Lower lobe of right lung (tissue), 2 donors: ENCODE data around the gene CUX1. TPM values are rescaled to one million over a fixed set of nuclear protein-coding genes. Genes with fewer than 3 reads are reported as not detected.

Source experiments
- ATAC-seq, 2 donors: fragments of 200-7000 bp; cut with Tn5 transposase; one replicate each; pipeline ENCODE4 v1.9.1; 2020 to 2022; ENCODE audit warnings: mild to moderate bottlenecking in 2 of 2, moderate library complexity in 2 of 2
- DNase-seq: peaks from one replicate; pipeline ENCODE4 v3.0.0-alpha.2; 2020
- H3K27ac ChIP-seq: fragments of 200-600 bp; one replicate; pipeline ENCODE4 v1.8.0; 2022
- H3K27me3 ChIP-seq: fragments of 200-600 bp; one replicate; pipeline ENCODE4 v1.8.0; 2022; ENCODE audit warnings: low read depth
- H3K36me3 ChIP-seq: fragments of 200-600 bp; one replicate; pipeline ENCODE4 v1.8.0; 2022; ENCODE audit warnings: mild to moderate bottlenecking
- H3K4me1 ChIP-seq: fragments of 200-600 bp; one replicate; pipeline ENCODE4 v1.8.0; 2022
- H3K4me3 ChIP-seq: fragments of 200-600 bp; one replicate; pipeline ENCODE4 v1.8.0; 2022; ENCODE audit warnings: mild to moderate bottlenecking
- H3K9me3 ChIP-seq: fragments of 200-600 bp; one replicate; pipeline ENCODE4 v1.8.0; 2022
- CTCF ChIP-seq: fragments of 200-600 bp; IDR thresholded peaks from one replicate; pipeline ENCODE4 v1.8.0; 2022; ENCODE audit warnings: antibody characterized with exemption, mild to moderate bottlenecking
- intact Hi-C: fragments of 100-400 bp; cut with DNase I; formaldehyde crosslinking; loops from one replicate; pipeline ENCODE4 v1.11.0; 2022
- total RNA-seq: library from RNA; stranded (reverse); fragmentation: NEBNext Ultra II Directional; extraction: Animal tissue kit (Norgen Biotek cat#: 25700); gene quantifications from one replicate; pipeline ENCODE4 v1.2.1, GENCODE V29; 2021
- donor health status: DM: no; HTN: yes; CAD: no; lungs with severe emphysema.

CUX1 gene
- total RNA-seq, 1 donor from 2014 or later = 118 TPM

GRCh38 chr7:102286237-102287110 lies 469.0 kb downstream of the CUX1 start, which contains the start of gene SH2B2:
SH2B2 (plus strand) TSS chr7:102286868; CDS start chr7:102300551, 13,683 bp downstream.
- DNase-seq (peak; percentile 90), ATAC-seq (peak; percentile 78 to 84)
- Histone ChIP-seq H3K4me1 (peaks cover 34% of the 10 kb centered on the region), H3K9me3 (no peaks in the 10 kb centered on the region), H3K27me3 (no peaks in the 10 kb centered on the region), H3K36me3 (no peaks in the 10 kb centered on the region), H3K27ac (peak within 1 kb of the TSS; percentile 96), H3K4me3 (peak within 1 kb of the TSS; percentile 81)
- TF ChIP-seq CTCF = no peak
- intact Hi-C loops = no loop called here

- H3K36me3 ChIP-seq = no peaks in the 10 kb centered on the region
- DNase-seq (peak; percentile 63), ATAC-seq (peak; percentile 56 to 58)
- no peak for TF ChIP-seq CTCF
- H3K4me3 ChIP-seq = peak overlapping the region; percentile 81
- intact Hi-C loops = no loop called here
- no peaks in the 10 kb centered on the region for H3K9me3 ChIP-seq
- H3K4me1 ChIP-seq = peaks cover 34% of the 10 kb centered on the region
- peak overlapping the region; percentile 36 for H3K27ac ChIP-seq
- no peaks in the 10 kb centered on the region for H3K27me3 ChIP-seq
Observed at GRCh38 chr7:102287111-102287980, 469.9 kb downstream of the CUX1 start.

GRCh38 chr7:102287981-102288278 lies 470.5 kb downstream of the CUX1 start:
- no peak for TF ChIP-seq CTCF
- H3K36me3 ChIP-seq = no peaks in the 10 kb centered on the region
- no peaks in the 10 kb centered on the region for H3K9me3 ChIP-seq
- no peak for DNase-seq
- ATAC-seq = no peak
- intact Hi-C loops = no loop called here
- H3K4me3 ChIP-seq = peak overlapping the region; percentile 81
- H3K4me1 ChIP-seq = peaks cover 34% of the 10 kb centered on the region
- H3K27ac ChIP-seq = no peak overlapping the region
- H3K27me3 ChIP-seq = no peaks in the 10 kb centered on the region

GRCh38 chr7:102288285-102288930 lies 471.0 kb downstream of the CUX1 start:
- no peak overlapping the region for H3K27ac ChIP-seq
- H3K9me3 ChIP-seq = no peaks in the 10 kb centered on the region
- H3K4me1 ChIP-seq = peaks cover 34% of the 10 kb centered on the region
- peak overlapping the region; percentile 81 for H3K4me3 ChIP-seq
- H3K27me3 ChIP-seq = no peaks in the 10 kb centered on the region
- no peak for DNase-seq
- no peaks in the 10 kb centered on the region for H3K36me3 ChIP-seq
- intact Hi-C loops = no loop called here
- ATAC-seq = no peak
- TF ChIP-seq CTCF = no peak

GRCh38 chr7:102289057-102289456 lies 471.6 kb downstream of the CUX1 start:
- Histone ChIP-seq H3K27ac (no peak overlapping the region), H3K4me3 (no peak overlapping the region), H3K27me3 (no peaks in the 10 kb centered on the region), H3K36me3 (no peaks in the 10 kb centered on the region), H3K9me3 (no peaks in the 10 kb centered on the region), H3K4me1 (peaks cover 34% of the 10 kb centered on the region)
- ATAC-seq = no peak
- DNase-seq = no peak
- TF ChIP-seq CTCF = no peak
- intact Hi-C loops = no loop called here
